B cell (primary cell): ENCODE results near the gene CNGA3. TPM values are rescaled to one million over a fixed set of nuclear protein-coding genes. Genes with fewer than 3 reads are reported as not detected.

Source experiments
- ATAC-seq: fragments of 200-7000 bp; cut with Tn5 transposase; one replicate; pipeline ENCODE4 v1.10.0; 2021; ENCODE audit warnings: low read depth, mild to moderate bottlenecking, moderate number of reproducible peaks, moderate library complexity
- CTCF ChIA-PET: fragments of 350-600 bp; sonication (Branson Sonifier 250); formaldehyde crosslinking; loops from one replicate; lab custom pipeline; 2021; ENCODE audit warnings: antibody characterized with exemption, inconsistent platforms; lab: Charles Lee
- POLR2A ChIA-PET: fragments of 350-600 bp; sonication (Branson Sonifier 250); formaldehyde crosslinking; loops from one replicate; lab custom pipeline; 2021; ENCODE audit warnings: antibody characterized with exemption; lab: Charles Lee
- DNase-seq: peaks from one replicate; pipeline ENCODE4 v3.0.0; 2013
- H2AFZ ChIP-seq: 2 replicates; pipeline ENCODE4 v1.6.1; 2012; ENCODE audit warnings: mild to moderate bottlenecking, low read depth, low read length; ENCODE audit not compliant: insufficient read depth, poor library complexity, severe bottlenecking
- H3K27ac ChIP-seq, 2 donors: 1 replicate in 1 of 2; 2 replicates in 1 of 2; pipeline ENCODE4 v1.5.1; 2012 to 2013; ENCODE audit warnings: low read length in 2 of 2, mild to moderate bottlenecking in 2 of 2, moderate library complexity in 1 of 2
- H3K27me3 ChIP-seq, 4 experiments: fragments of 200-600 bp in 1 of 4; sonication (generic) in 1 of 4; replicated peaks in 1 of 4; 1 replicate in 2 of 4; 2 replicates in 2 of 4; pipeline versions ENCODE4 v1.6.1 to v1.7.0; 2013 to 2016; ENCODE audit warnings: low read length in 3 of 4, mild to moderate bottlenecking in 2 of 4, mixed read lengths in 1 of 4, moderate library complexity in 1 of 4; ENCODE audit not compliant: insufficient read depth in 4 of 4, control insufficient read depth in 3 of 4; ENCODE audit errors: control extremely low read depth in 1 of 4
- H3K36me3 ChIP-seq, 2 experiments: replicated peaks in 1 of 2; 1 replicate in 1 of 2; 2 replicates in 1 of 2; pipeline versions ENCODE4 v1.6.1 to v1.7.1; 2013; ENCODE audit warnings: low read length in 1 of 2; ENCODE audit not compliant: insufficient read depth in 2 of 2, control insufficient read depth in 1 of 2; ENCODE audit errors: control extremely low read depth in 1 of 2, extremely low read depth in 1 of 2
- H3K4me1 ChIP-seq, 2 donors: fragments of 200-600 bp in 1 of 2; sonication (generic) in 1 of 2; 1 replicate in 1 of 2; 2 replicates in 1 of 2; pipeline versions ENCODE4 v1.5.1 to v1.6.1; 2013 to 2017; ENCODE audit warnings: low read length in 2 of 2; ENCODE audit not compliant: control insufficient read depth in 2 of 2, insufficient read depth in 2 of 2
- H3K4me2 ChIP-seq: replicated peaks from 2 replicates; pipeline ENCODE3; 2012; ENCODE audit warnings: mild to moderate bottlenecking, low read depth, low read length; ENCODE audit not compliant: poor library complexity, severe bottlenecking
- H3K4me3 ChIP-seq, 5 experiments: fragments of 200-600 bp in 1 of 5; sonication (generic) in 1 of 5; 1 replicate in 3 of 5; 2 replicates in 2 of 5; pipeline versions ENCODE4 v1.5.1 to v1.7.0; 2011 to 2016; ENCODE audit warnings: low read length in 4 of 5, mild to moderate bottlenecking in 4 of 5, low read depth in 2 of 5, control low read depth in 1 of 5, moderate library complexity in 1 of 5; ENCODE audit not compliant: insufficient read depth in 1 of 5; ENCODE audit errors: control extremely low read depth in 1 of 5, extremely low read depth in 1 of 5
- H3K79me2 ChIP-seq: fragments of 200-600 bp; sonication (generic); one replicate; pipeline ENCODE4 v1.6.0; 2016; ENCODE audit warnings: low read length; ENCODE audit not compliant: control insufficient read depth, insufficient read depth
- H3K9ac ChIP-seq: fragments of 200-600 bp; sonication (generic); 2 replicates; pipeline ENCODE4 v1.6.1; 2017; ENCODE audit warnings: mild to moderate bottlenecking, low read length, moderate library complexity
- H3K9me3 ChIP-seq, 3 donors: one replicate each; pipeline versions ENCODE4 v1.6.1 to v1.7.1; 2013; ENCODE audit warnings: low read length in 2 of 3; ENCODE audit not compliant: control insufficient read depth in 2 of 3, insufficient read depth in 1 of 3; ENCODE audit errors: control extremely low read depth in 1 of 3
- H4K20me1 ChIP-seq: 2 replicates; pipeline ENCODE4 v1.6.0; 2012; ENCODE audit warnings: mild to moderate bottlenecking, low read length; ENCODE audit not compliant: insufficient read depth, control insufficient read depth, poor library complexity, severe bottlenecking
- H3K27ac Mint-ChIP-seq: one replicate; pipeline ENCODE4 v1.8.0; 2021; ENCODE audit warnings: mixed read lengths
- H3K27me3 Mint-ChIP-seq: one replicate; pipeline ENCODE4 v1.8.0; 2021; ENCODE audit warnings: mixed read lengths
- H3K4me1 Mint-ChIP-seq: one replicate; pipeline ENCODE4 v1.8.0; 2021; ENCODE audit warnings: mixed read lengths
- H3K4me3 Mint-ChIP-seq: one replicate; pipeline ENCODE4 v1.8.0; 2021; ENCODE audit warnings: mixed read lengths
- H3K9me3 Mint-ChIP-seq: one replicate; pipeline ENCODE4 v1.8.0; 2022; ENCODE audit warnings: mixed read lengths; ENCODE audit not compliant: insufficient read depth
- CTCF ChIP-seq: fragments of 200-600 bp; IDR thresholded peaks from one replicate; pipeline ENCODE4 v1.8.0; 2022; ENCODE audit warnings: antibody characterized with exemption, mild to moderate bottlenecking
- EZH2 ChIP-seq: IDR thresholded peaks from 2 replicates; pipeline ENCODE4 v1.6.1; 2012; ENCODE audit warnings: borderline replicate concordance, low read depth, mild to moderate bottlenecking, moderate library complexity, low read length; ENCODE audit not compliant: insufficient read depth, poor library complexity, severe bottlenecking
- WGBS: methylation state at CpG from one replicate; pipeline ENCODE4 v1.1.5; 2013; ENCODE audit warnings: missing lambda C conversion rate; ENCODE audit not compliant: insufficient coverage; 5-methylcytosine and 5-hydroxymethylcytosine counted together
- intact Hi-C: fragments of 100-400 bp; cut with micrococcal nuclease; formaldehyde crosslinking; loops from one replicate; pipeline ENCODE4 v1.10.0; 2022
- polyA plus RNA-seq: library from polyadenylated mRNA; depleted of rRNA; stranded (reverse); fragments of >200 nt; gene quantifications from 2 replicates; pipeline ENCODE4 v1.2.3, GENCODE V29; 2012
- total RNA-seq, 2 donors: library from RNA; stranded (reverse); fragments of 120-200 nt in 1 of 2; gene quantifications; 1 replicate in 1 of 2; 2 replicates in 1 of 2; pipeline versions ENCODE4 v1.2.3 to v1.2.4, GENCODE V29; 2013 to 2022

Gene CNGA3
- total and polyA plus RNA-seq, 2 donors (not counting 1 experiment from before 2014, with no cell fraction given): not detected

GRCh38 chr2:98324181-98324580 is 22.1 kb upstream of the CNGA3 start:
- 70% methylated on average over 1 of the region's 2 CpGs for WGBS

GRCh38 chr2:98327776-98328175 is 18.5 kb upstream of the CNGA3 start:
- H3K9ac ChIP-seq: no peak overlapping the region
- peaks cover 22% of the 10 kb centered on the region for H3K27me3 Mint-ChIP-seq
- POLR2A ChIA-PET: no interaction called here
- peaks cover 0 to 4% (median under 1%) of the 10 kb centered on the region in 4 experiments for H3K27me3 ChIP-seq
- no peak for DNase-seq
- no peak overlapping the region for H3K4me2 ChIP-seq
- no peak overlapping the region for H3K4me3 Mint-ChIP-seq
- no peaks in the 10 kb centered on the region for H3K4me1 Mint-ChIP-seq
- TF ChIP-seq CTCF (no peak), EZH2 (no peak)
- H3K9me3 ChIP-seq: peaks cover 0 to 7% (median 0%) of the 10 kb centered on the region in 3 donors
- no peaks in the 10 kb centered on the region for H4K20me1 ChIP-seq
- CTCF ChIA-PET: no interaction called here
- H3K27ac Mint-ChIP-seq: no peak overlapping the region
- H3K27ac ChIP-seq: no peak overlapping the region
- no peak overlapping the region for H2AFZ ChIP-seq
- ATAC-seq: no peak
- H3K36me3 ChIP-seq: no peaks in the 10 kb centered on the region
- WGBS: 100% methylated on average over 4 of the region's 4 CpGs
- H3K79me2 ChIP-seq: no peaks in the 10 kb centered on the region
- intact Hi-C loops: no loop called here
- H3K4me3 ChIP-seq: no peak overlapping the region
- peaks cover 5% of the 10 kb centered on the region for H3K9me3 Mint-ChIP-seq
- H3K4me1 ChIP-seq: no peaks in the 10 kb centered on the region

More at GRCh38 chr2:98324181-98324580, 22.1 kb upstream of the CNGA3 start:
- CTCF ChIA-PET: no interaction called here
- Mint-ChIP-seq H3K4me1 (no peaks in the 10 kb centered on the region), H3K27me3 (peaks cover 15% of the 10 kb centered on the region), H3K27ac (no peak overlapping the region), H3K9me3 (peaks cover 17% of the 10 kb centered on the region), H3K4me3 (no peak overlapping the region)
- Histone ChIP-seq H3K27me3 (peaks cover 0 to 5% (median 4%) of the 10 kb centered on the region in 4 experiments), H3K36me3 (no peaks in the 10 kb centered on the region), H3K9ac (no peak overlapping the region), H3K4me2 (no peak overlapping the region), H3K27ac (no peak overlapping the region), H2AFZ (no peak overlapping the region), H3K4me1 (no peaks in the 10 kb centered on the region), H3K4me3 (no peak overlapping the region), H4K20me1 (no peaks in the 10 kb centered on the region), H3K9me3 (peaks cover 0 to 26% (median 26%) of the 10 kb centered on the region in 3 donors), H3K79me2 (no peaks in the 10 kb centered on the region)
- POLR2A ChIA-PET: no interaction called here
- DNase-seq (no peak), ATAC-seq (no peak)
- no peak for TF ChIP-seq CTCF
- no peak for TF ChIP-seq EZH2
- intact Hi-C loops: no loop called here
